K562 (cell line): ENCODE measurements around the gene SIRT7. TPM values are rescaled to one million over a fixed set of nuclear protein-coding genes. Genes with fewer than 3 reads are reported as not detected.

ENCODE experiments used
- ATAC-seq: fragments of 200-7000 bp; cut with Tn5 transposase; 3 replicates; pipeline ENCODE4 v1.9.1; 2020; ENCODE audit warnings: moderate library complexity
- BruUV-seq: library from RNA; stranded (reverse); fragments of 400-500 nt; replicated peaks from 2 replicates; lab custom pipeline; 2021; lab: Mats Ljungman, UMichigan
- CTCF ChIA-PET: fragments of 300-600 bp; formaldehyde crosslinking; extraction: SDS; loops from one replicate; lab custom pipeline; 2021; ENCODE audit warnings: low intra/inter-chr PET ratio; lab: Yijun Ruan, JAX
- POLR2A ChIA-PET: fragments of 300-600, 350-650 bp; sonication (Branson Sonifier 250); formaldehyde crosslinking; extraction: SDS; loops from one replicate; lab custom pipeline; 2021; ENCODE audit warnings: antibody characterized with exemption, inconsistent platforms; lab: Yijun Ruan, JAX
- DNase-seq, 4 experiments: peaks; one replicate each; pipeline versions ENCODE4 v3.0.0 to v3.0.0-alpha.2; 2011 to 2018; ENCODE audit warnings: low spot score in 3 of 4, mixed read lengths in 3 of 4; ENCODE audit errors: extremely low read depth in 1 of 4
- FAIRE-seq: peaks from 2 replicates; lab custom pipeline; 2011; peaks lifted over from hg19 to GRCh38; lab: Jason Lieb, UNC
- H2AFZ ChIP-seq: 2 replicates; pipeline ENCODE4 v1.6.0; 2011; ENCODE audit warnings: low read depth, low read length, control low read depth, inconsistent platforms
- H3K27ac ChIP-seq: fragments of 200-600 bp; 3 replicates; pipeline ENCODE4 v1.8.0; 2011; ENCODE audit warnings: low read depth, mild to moderate bottlenecking, control low read depth, inconsistent platforms, low read length, moderate library complexity, mixed read lengths; ENCODE audit errors: extremely low read depth
- H3K27me3 ChIP-seq, 2 experiments: fragments of 300-600 bp in 1 of 2; 2 replicates in 1 of 2; 3 replicates in 1 of 2; pipeline versions ENCODE4 v1.6.0 to v1.8.0; 2011; ENCODE audit warnings: inconsistent platforms in 2 of 2, low read length in 2 of 2, mild to moderate bottlenecking in 1 of 2, mixed read lengths in 1 of 2, moderate library complexity in 1 of 2; ENCODE audit not compliant: control insufficient read depth in 2 of 2, insufficient read depth in 2 of 2
- H3K36me3 ChIP-seq: fragments of 300-600 bp; 3 replicates; pipeline ENCODE4 v1.8.0; 2011; ENCODE audit warnings: mild to moderate bottlenecking, low read length, inconsistent platforms; ENCODE audit not compliant: control insufficient read depth, insufficient read depth
- H3K4me1 ChIP-seq, 2 experiments: fragments of 200-600 bp in 1 of 2; replicated peaks in 1 of 2; 2 replicates in 1 of 2; 3 replicates in 1 of 2; pipeline versions ENCODE4 v1.5.1 to v1.8.0; 2011; ENCODE audit warnings: inconsistent platforms in 2 of 2, low read length in 2 of 2, mild to moderate bottlenecking in 1 of 2, mixed read lengths in 1 of 2, moderate library complexity in 1 of 2; ENCODE audit not compliant: control insufficient read depth in 2 of 2, insufficient read depth in 2 of 2
- H3K4me2 ChIP-seq: 2 replicates; pipeline ENCODE4 v1.6.1; 2011; ENCODE audit warnings: low read length, control low read depth, inconsistent platforms, mixed read lengths; ENCODE audit not compliant: insufficient read depth
- H3K4me3 ChIP-seq: fragments of 200-600 bp; sonication (generic), shearing (Covaris generic); 2 replicates; pipeline ENCODE4 v1.5.1; 2016; ENCODE audit warnings: control low read depth, inconsistent platforms
- H3K79me2 ChIP-seq: fragments of 200-600 bp; 3 replicates; pipeline ENCODE4 v1.8.0; 2011; ENCODE audit warnings: low read length, inconsistent platforms; ENCODE audit not compliant: control insufficient read depth, insufficient read depth
- H3K9ac ChIP-seq, 2 experiments: 2 replicates each; pipeline versions ENCODE4 v1.6.0 to v1.6.1; 2011; ENCODE audit warnings: low read depth in 2 of 2, low read length in 2 of 2, control low read depth in 1 of 2, inconsistent platforms in 1 of 2, mild to moderate bottlenecking in 1 of 2, mixed read lengths in 1 of 2; ENCODE audit not compliant: insufficient read depth in 1 of 2
- H3K9me1 ChIP-seq: one replicate; pipeline ENCODE4 v1.6.0; 2011; ENCODE audit warnings: inconsistent platforms, mild to moderate bottlenecking, low read length, moderate library complexity; ENCODE audit not compliant: control insufficient read depth, insufficient read depth
- H3K9me3 ChIP-seq: replicated peaks from 2 replicates; pipeline ENCODE4 v1.5.1; 2011; ENCODE audit warnings: low read depth, low read length, inconsistent platforms; ENCODE audit not compliant: control insufficient read depth, insufficient read depth
- H4K20me1 ChIP-seq: replicated peaks from 2 replicates; pipeline ENCODE4 v1.6.1; 2011; ENCODE audit warnings: low read length, inconsistent platforms, mixed read lengths; ENCODE audit not compliant: control insufficient read depth, insufficient read depth
- HSF4 ChIP-seq: fragments of 250-450 bp; sonication (Bioruptor Pico); IDR thresholded peaks from 2 replicates; pipeline ENCODE4 v2.1.2; 2022; ENCODE audit warnings: mild to moderate bottlenecking, moderate library complexity, borderline replicate concordance
- MTF1 ChIP-seq: fragments of 250-450 bp; sonication (Bioruptor Pico); IDR thresholded peaks from 2 replicates; pipeline ENCODE4 v1.9.0; 2021; ENCODE audit warnings: moderate library complexity, mild to moderate bottlenecking, inconsistent platforms, borderline replicate concordance
- PHTF2 ChIP-seq: fragments of 250-450 bp; sonication (Bioruptor Pico); IDR thresholded peaks from 2 replicates; pipeline ENCODE4 v1.5.0; 2021; ENCODE audit warnings: mild to moderate bottlenecking
- POLR2G ChIP-seq: fragments of 200-400 bp; formaldehyde crosslinking; IDR thresholded peaks from 2 replicates; pipeline ENCODE4 v1.6.1; 2017; ENCODE audit warnings: low read depth, mild to moderate bottlenecking, antibody characterized with exemption, low read length, moderate library complexity
- ZNF197 ChIP-seq: fragments of 200-800 bp; sonication (Bioruptor generic); IDR thresholded peaks from 2 replicates; pipeline ENCODE4 v1.6.1; 2016; ENCODE audit warnings: low read depth, missing genetic modification characterization, missing compliant biosample characterization
- WGBS: fragments of 100-300 bp; shearing (Covaris generic); methylation state at CpG from one replicate; pipeline ENCODE4 v1.1.6; 2016; ENCODE audit warnings: low coverage, mixed read lengths; ENCODE audit not compliant: insufficient coverage; ENCODE audit errors: missing lambda C conversion rate; 5-methylcytosine and 5-hydroxymethylcytosine counted together
- in situ Hi-C: fragments of 300-500 bp; cut with MboI; formaldehyde crosslinking; loops from 4 replicates; pipeline ENCODE4 v1.15.0; 2018; ENCODE audit warnings: inconsistent platforms, mixed read lengths
- intact Hi-C: fragments of 100-400 bp; cut with micrococcal nuclease; formaldehyde crosslinking; loops from 2 replicates; pipeline ENCODE4 v1.14.2; 2022
- polyA plus RNA-seq, 8 experiments: library from polyadenylated mRNA; depleted of rRNA in 4 of 8; stranded (reverse) in 5 of 8; unstranded in 3 of 8; fragments of >200 nt; fragmentation: Nextera tagmentation in 2 of 8; fragmentation: Illumina TruSeq in 1 of 8; extraction: Ambion mirVana in 2 of 8; extraction: Trizol in 1 of 8; gene quantifications; 2 replicates each; pipeline versions ENCODE4 v1.2.1 to v1.2.3, GENCODE V29; 2011 to 2014; ENCODE audit warnings: inconsistent platforms in 1 of 8, missing spikeins in 1 of 8
- total RNA-seq, 7 experiments: library from RNA; depleted of rRNA in 6 of 7; stranded (reverse); fragments of >200 nt in 6 of 7; fragmentation: Illumina TruSeq in 2 of 7; extraction: Trizol in 2 of 7; gene quantifications; 2 replicates each; pipeline versions ENCODE4 v1.2.1 to v1.2.3, GENCODE V29; 2011 to 2021; ENCODE audit warnings: low replicate concordance in 1 of 7
- TF ChIP-seq, protein P1 (sequence below): fragments of 450-650 bp; formaldehyde crosslinking; IDR thresholded peaks from 2 replicates; pipeline ENCODE4 v1.4.0; 2020; ENCODE audit warnings: mild to moderate bottlenecking, mixed read lengths
- TF ChIP-seq, protein P2 (sequence below): fragments of 450-650 bp; IDR thresholded peaks from one replicate; pipeline ENCODE4 v1.6.1; 2018; ENCODE audit warnings: mild to moderate bottlenecking, moderate library complexity; ENCODE audit not compliant: partially characterized antibody

SIRT7 gene
- total and polyA plus RNA-seq, 9 of the 15 experiments (the other 6 are each of a cell fraction or from before 2014, with no cell fraction given), result 1.6 to 54.8 (median 20.3) TPM

DNA sequence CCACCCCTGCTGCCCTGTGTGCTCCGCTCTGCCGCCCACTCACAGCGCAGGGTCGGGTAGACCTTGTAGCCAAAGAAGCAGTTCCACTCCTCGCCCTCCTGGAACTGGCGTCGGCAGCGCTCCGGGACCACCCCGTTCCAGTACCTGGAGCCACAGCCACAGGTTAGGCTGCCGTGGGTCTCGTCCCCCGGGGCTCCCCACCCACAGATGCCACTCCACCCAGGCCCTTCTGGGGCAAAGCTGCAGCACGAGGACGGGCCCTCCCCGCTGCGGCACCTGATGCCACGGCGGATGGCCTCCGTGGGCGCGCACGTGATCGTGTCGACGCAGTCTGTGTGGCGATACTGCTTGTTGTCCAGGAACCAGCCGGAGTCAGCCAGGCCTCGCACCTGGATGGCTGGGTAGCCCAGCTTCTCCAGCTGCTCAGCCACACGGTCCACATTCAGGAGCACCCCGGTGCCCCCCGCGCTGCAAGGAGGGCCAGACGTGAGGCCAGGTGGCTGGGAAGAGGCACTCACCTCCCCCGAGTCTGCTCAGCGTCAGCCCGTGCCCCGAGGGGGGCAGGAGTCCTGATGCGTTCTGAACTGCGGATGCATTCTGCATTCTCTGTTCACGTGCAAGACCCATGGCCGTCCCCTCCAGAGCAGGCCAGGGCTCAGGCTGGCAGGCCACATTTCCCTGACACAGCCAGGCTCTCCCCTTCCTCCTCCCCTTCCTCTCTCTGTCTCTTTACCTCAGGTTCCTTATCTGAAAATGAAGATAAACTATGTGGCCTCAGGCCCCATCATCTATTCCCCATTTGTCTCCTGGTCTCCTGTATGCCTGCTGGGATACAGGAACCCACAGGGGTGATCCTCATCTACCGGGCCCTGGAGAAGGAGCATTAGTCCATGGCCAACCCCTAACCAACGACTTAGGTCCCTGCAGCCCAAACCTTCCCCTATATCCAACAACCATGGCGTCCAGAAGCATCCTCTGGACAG lies 38.9 kb upstream of the SIRT7 start:
- no peaks in the 10 kb centered on the region for H3K9me3 ChIP-seq
- H3K27ac ChIP-seq, result no peak overlapping the region
- intact Hi-C loops, result loop anchor here (10.0 kb wide), 1 partner anchor 198 kb away; no protein-coding TSS in a partner anchor
- in situ Hi-C loops, result no loop called here
- no peak overlapping the region for H2AFZ ChIP-seq
- no peak overlapping the region for H3K4me3 ChIP-seq
- H3K9ac ChIP-seq, result peak overlapping the region in 1 of 2 experiments; percentile 79; a peak in 2 of 4 replicates
- CTCF ChIA-PET, result interaction anchor here (5.2 kb wide), 1 partner anchor 63 kb away, joined by 103 read pairs; the partner anchor contains the start of genes CENPX and LRRC45
- no peaks in the 10 kb centered on the region for H3K9me1 ChIP-seq
- TF ChIP-seq, protein P1, sequence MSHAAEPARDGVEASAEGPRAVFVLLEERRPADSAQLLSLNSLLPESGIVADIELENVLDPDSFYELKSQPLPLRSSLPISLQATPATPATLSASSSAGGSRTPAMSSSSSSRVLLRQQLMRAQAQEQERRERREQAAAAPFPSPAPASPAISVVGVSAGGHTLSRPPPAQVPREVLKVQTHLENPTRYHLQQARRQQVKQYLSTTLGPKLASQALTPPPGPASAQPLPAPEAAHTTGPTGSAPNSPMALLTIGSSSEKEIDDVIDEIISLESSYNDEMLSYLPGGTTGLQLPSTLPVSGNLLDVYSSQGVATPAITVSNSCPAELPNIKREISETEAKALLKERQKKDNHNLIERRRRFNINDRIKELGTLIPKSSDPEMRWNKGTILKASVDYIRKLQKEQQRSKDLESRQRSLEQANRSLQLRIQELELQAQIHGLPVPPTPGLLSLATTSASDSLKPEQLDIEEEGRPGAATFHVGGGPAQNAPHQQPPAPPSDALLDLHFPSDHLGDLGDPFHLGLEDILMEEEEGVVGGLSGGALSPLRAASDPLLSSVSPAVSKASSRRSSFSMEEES (CRISPR knock-in tag), result no peak
- no peak for TF ChIP-seq PHTF2 (CRISPR knock-in tag)
- 0 out of 2 replicates have a peak, but pooled peaks have one; percentile 28 for TF ChIP-seq POLR2G
- no peak for TF ChIP-seq HSF4
- no peak for TF ChIP-seq ZNF197
- TF ChIP-seq, protein P2, sequence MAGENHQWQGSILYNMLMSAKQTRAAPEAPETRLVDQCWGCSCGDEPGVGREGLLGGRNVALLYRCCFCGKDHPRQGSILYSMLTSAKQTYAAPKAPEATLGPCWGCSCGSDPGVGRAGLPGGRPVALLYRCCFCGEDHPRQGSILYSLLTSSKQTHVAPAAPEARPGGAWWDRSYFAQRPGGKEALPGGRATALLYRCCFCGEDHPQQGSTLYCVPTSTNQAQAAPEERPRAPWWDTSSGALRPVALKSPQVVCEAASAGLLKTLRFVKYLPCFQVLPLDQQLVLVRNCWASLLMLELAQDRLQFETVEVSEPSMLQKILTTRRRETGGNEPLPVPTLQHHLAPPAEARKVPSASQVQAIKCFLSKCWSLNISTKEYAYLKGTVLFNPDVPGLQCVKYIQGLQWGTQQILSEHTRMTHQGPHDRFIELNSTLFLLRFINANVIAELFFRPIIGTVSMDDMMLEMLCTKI, result no peak
- TF ChIP-seq MTF1 (CRISPR knock-in tag), result no peak
- TF ChIP-seq, all 486 proteins: peak for 1
- WGBS, result 86% methylated on average over 37 of the region's 45 CpGs
- H3K4me2 ChIP-seq, result no peak overlapping the region
- H3K27me3 ChIP-seq, result no peaks in the 10 kb centered on the region
- H3K4me1 ChIP-seq, result peaks cover 7 to 68% of the 10 kb centered on the region in 2 experiments; a peak in 4 of 5 replicates
- FAIRE-seq (no peak), DNase-seq (no peak), ATAC-seq (no peak)
- peaks cover 20% of the 10 kb centered on the region for H3K79me2 ChIP-seq
- no TSS peak for BruUV-seq
- no peaks in the 10 kb centered on the region for H4K20me1 ChIP-seq
- POLR2A ChIA-PET, result interaction anchor here (0.6 to 0.9 kb wide), 2 partner anchors 28 to 79 kb away, joined by 3 read pairs; no protein-coding TSS in a partner anchor
- peaks cover 19% of the 10 kb centered on the region; the same call in 2 of the 3 replicates for H3K36me3 ChIP-seq
